Ascending aorta (tissue), 2 donors: ENCODE results near the gene DTNB. TPM values are rescaled to one million over a fixed set of nuclear protein-coding genes. Genes with fewer than 3 reads are reported as not detected.
"Not testable (repeated sequence)": the region's sequence is repeated elsewhere in the genome, so short reads cannot be mapped to it uniquely, and the experiment has no call there.

ENCODE experiments used
- DNase-seq, 2 donors: peaks; one replicate each; pipeline ENCODE4 v3.0.0-alpha.2; 2019; ENCODE audit warnings: low spot score in 2 of 2
- H3K27ac ChIP-seq, 2 donors: fragments of 200-600 bp; sonication (generic); one replicate each; pipeline ENCODE4 v1.5.1; 2016 to 2017; ENCODE audit warnings: mild to moderate bottlenecking in 1 of 2
- H3K27me3 ChIP-seq: fragments of 200-600 bp; sonication (generic); one replicate; pipeline ENCODE4 v1.5.1; 2017
- H3K36me3 ChIP-seq, 2 donors: fragments of 200-600 bp; sonication (generic); one replicate each; pipeline ENCODE4 v1.5.1; 2016
- H3K4me1 ChIP-seq, 2 donors: fragments of 200-600 bp; sonication (generic); one replicate each; pipeline ENCODE4 v1.5.1; 2016 to 2017; ENCODE audit warnings: mild to moderate bottlenecking in 1 of 2
- H3K4me3 ChIP-seq, 2 donors: fragments of 200-600 bp; sonication (generic); one replicate each; pipeline ENCODE4 v1.5.1; 2016 to 2017; ENCODE audit warnings: mild to moderate bottlenecking in 1 of 2
- H3K9me3 ChIP-seq, 2 donors: fragments of 200-600 bp; sonication (generic); one replicate each; pipeline ENCODE4 v1.5.1; 2016
- CTCF ChIP-seq, 3 experiments: fragments of 200-600 bp in 2 of 3; fragments of 450-650 bp in 1 of 3; sonication (generic) in 2 of 3; IDR thresholded peaks; one replicate each; pipeline ENCODE4 v1.5.1; 2016 to 2019; ENCODE audit warnings: antibody characterized with exemption in 3 of 3, mild to moderate bottlenecking in 1 of 3, moderate library complexity in 1 of 3
- intact Hi-C: fragments of 100-400 bp; cut with DNase I; formaldehyde crosslinking; loops from one replicate; pipeline ENCODE4 v1.15.1; 2023
- total RNA-seq: library from RNA; depleted of rRNA; stranded (reverse); fragments of >200 nt; gene quantifications from one replicate; pipeline ENCODE4 v1.1.0, GENCODE V29; 2016

DTNB gene
- total RNA-seq, 1 donor from 2014 or later: 22.7 TPM

GRCh38 chr2:25545899-25546298 is 127.5 kb downstream of the DTNB start:
- no peak overlapping the region for H3K4me3 ChIP-seq
- no peak for TF ChIP-seq CTCF (IDR thresholded peaks at IDR 0.05)
- H3K27ac ChIP-seq: no peak overlapping the region
- no peaks in the 10 kb centered on the region for H3K4me1 ChIP-seq
- H3K27me3 ChIP-seq: no peaks in the 10 kb centered on the region
- no peaks in the 10 kb centered on the region for H3K9me3 ChIP-seq
- no peak for DNase-seq
- no peaks in the 10 kb centered on the region for H3K36me3 ChIP-seq
- intact Hi-C loops: no loop called here

- intact Hi-C loops: no loop called here
- Histone ChIP-seq H3K4me1 (no peaks in the 10 kb centered on the region), H3K4me3 (no peak overlapping the region), H3K27me3 (no peaks in the 10 kb centered on the region), H3K36me3 (no peaks in the 10 kb centered on the region), H3K9me3 (no peaks in the 10 kb centered on the region), H3K27ac (no peak overlapping the region)
- no peak for TF ChIP-seq CTCF (IDR thresholded peaks at IDR 0.05)
- no peak for DNase-seq
Observed at GRCh38 chr2:25544445-25544844, 128.9 kb downstream of the DTNB start.

- H3K27me3 ChIP-seq: no peaks in the 10 kb centered on the region
- no peak overlapping the region for H3K27ac ChIP-seq
- no peaks in the 10 kb centered on the region for H3K4me1 ChIP-seq
- no peak for DNase-seq
- intact Hi-C loops: no loop called here
- no peak overlapping the region for H3K4me3 ChIP-seq
- H3K36me3 ChIP-seq: no peaks in the 10 kb centered on the region
- no peaks in the 10 kb centered on the region for H3K9me3 ChIP-seq
- no peak for TF ChIP-seq CTCF (IDR thresholded peaks at IDR 0.05)
Observed at GRCh38 chr2:25543939-25544338, 129.4 kb downstream of the DTNB start.

- H3K4me1 ChIP-seq: no peaks in the 10 kb centered on the region
- no peak for DNase-seq
- intact Hi-C loops: no loop called here
- H3K9me3 ChIP-seq: no peaks in the 10 kb centered on the region
- H3K27ac ChIP-seq: no peak overlapping the region
- no peaks in the 10 kb centered on the region for H3K27me3 ChIP-seq
- no peaks in the 10 kb centered on the region for H3K36me3 ChIP-seq
- TF ChIP-seq CTCF (IDR thresholded peaks at IDR 0.05): no peak
- H3K4me3 ChIP-seq: no peak overlapping the region
Observed at GRCh38 chr2:25541378-25541777, 132.0 kb downstream of the DTNB start.

- H3K4me1 ChIP-seq: no peaks in the 10 kb centered on the region
- H3K9me3 ChIP-seq: no peaks in the 10 kb centered on the region
- H3K27me3 ChIP-seq: no peaks in the 10 kb centered on the region
- intact Hi-C loops: no loop called here
- DNase-seq: no peak
- H3K36me3 ChIP-seq: peaks cover 0 to 12% of the 10 kb centered on the region in 2 donors
- no peak overlapping the region for H3K4me3 ChIP-seq
- no peak overlapping the region for H3K27ac ChIP-seq
- no peak for TF ChIP-seq CTCF (IDR thresholded peaks at IDR 0.05)
Observed at GRCh38 chr2:25539136-25539535, 134.2 kb downstream of the DTNB start.

- Histone ChIP-seq H3K36me3 (peaks cover 0 to 12% of the 10 kb centered on the region in 2 donors), H3K27me3 (no peaks in the 10 kb centered on the region), H3K4me1 (no peaks in the 10 kb centered on the region), H3K27ac (no peak overlapping the region), H3K4me3 (no peak overlapping the region), H3K9me3 (no peaks in the 10 kb centered on the region)
- no peak for DNase-seq
- intact Hi-C loops: no loop called here
- TF ChIP-seq CTCF (IDR thresholded peaks at IDR 0.05): no peak
Observed at GRCh38 chr2:25537526-25537925, 135.9 kb downstream of the DTNB start.

GRCh38 chr2:25535411-25536289 is 137.7 kb downstream of the DTNB start:
- H3K9me3 ChIP-seq, DNase-seq, H3K4me3 ChIP-seq, H3K27ac ChIP-seq, H3K4me1 ChIP-seq, intact Hi-C loops, H3K27me3 ChIP-seq: not testable (repeated sequence)
- peaks cover 0 to 12% of the 10 kb centered on the region in 2 donors for H3K36me3 ChIP-seq

GRCh38 chr2:25534937-25535336 is 138.4 kb downstream of the DTNB start:
- H3K9me3 ChIP-seq, H3K27ac ChIP-seq, intact Hi-C loops, DNase-seq, H3K4me3 ChIP-seq, H3K4me1 ChIP-seq, H3K27me3 ChIP-seq: not testable (repeated sequence)
- H3K36me3 ChIP-seq: peaks cover 0 to 12% of the 10 kb centered on the region in 2 donors
